T47D (cell line): ENCODE measurements around the gene DLG2.
A peak's percentile ranks its signal among the peaks of the same experiment; 100 is the strongest.
"Not testable (repeated sequence)": the region's sequence is repeated elsewhere in the genome, so short reads cannot be mapped to it uniquely, and the experiment has no call there.

ENCODE experiments used
- DNase-seq, 2 experiments: peaks; one replicate each; pipeline versions ENCODE4 v3.0.0 to v3.0.0-alpha.2; 2011 to 2012; ENCODE audit warnings: low read depth in 1 of 2, low spot score in 1 of 2
- JUND ChIP-seq: IDR thresholded peaks from 2 replicates; pipeline ENCODE4 v1.6.1; 2012; ENCODE audit warnings: low read depth
- in situ Hi-C: cut with HindIII; loops from 2 replicates; pipeline ENCODE4 v1.10.0; 2016; ENCODE audit warnings: low sequenced_read_pairs, low pct_unique_long_range_greater_than_20kb

The DLG2 gene

GRCh38 chr11:85307366-85307765 lies 319.8 kb downstream of the DLG2 start:
- TF ChIP-seq JUND, result no peak

GRCh38 chr11:85301895-85302678 lies 325.1 kb downstream of the DLG2 start:
- no peak for DNase-seq
- in situ Hi-C loops, result no loop called here
- TF ChIP-seq JUND, result no peak

More at GRCh38 chr11:85307366-85307765, 319.8 kb downstream of the DLG2 start:
- no peak for DNase-seq
- in situ Hi-C loops, result no loop called here

GRCh38 chr11:85299258-85299942 lies 327.7 kb downstream of the DLG2 start:
- peak in 1 of 2 experiments; percentile 28 for DNase-seq
- TF ChIP-seq JUND, result no peak
- in situ Hi-C loops, result no loop called here

GRCh38 chr11:85295694-85296271 lies 331.4 kb downstream of the DLG2 start:
- DNase-seq, result no peak
- in situ Hi-C loops, result no loop called here
- TF ChIP-seq JUND, result no peak

- TF ChIP-seq JUND, result no peak
- no peak for DNase-seq
- in situ Hi-C loops, result no loop called here
Measured at GRCh38 chr11:85281550-85281949, 345.6 kb downstream of the DLG2 start.

GRCh38 chr11:85279267-85279666 lies 347.9 kb downstream of the DLG2 start:
- no peak for DNase-seq
- no peak for TF ChIP-seq JUND
- in situ Hi-C loops, result no loop called here

- DNase-seq, result no peak
- in situ Hi-C loops, result no loop called here
- TF ChIP-seq JUND, result no peak
Measured at GRCh38 chr11:85277693-85278092, 349.5 kb downstream of the DLG2 start.

GRCh38 chr11:85276332-85276731 lies 350.8 kb downstream of the DLG2 start:
- TF ChIP-seq JUND, result no peak
- in situ Hi-C loops, result no loop called here

GRCh38 chr11:85270315-85270714 lies 356.8 kb downstream of the DLG2 start:
- DNase-seq, in situ Hi-C loops: not testable (repeated sequence)

More at GRCh38 chr11:85276332-85276731, 350.8 kb downstream of the DLG2 start:
- no peak for DNase-seq

GRCh38 chr11:85269109-85269508 lies 358.0 kb downstream of the DLG2 start:
- TF ChIP-seq JUND, result peak; percentile 74; the same call in 1 of the 2 replicates
- peak in 1 of 2 experiments; percentile 46 for DNase-seq
- in situ Hi-C loops, result no loop called here

- in situ Hi-C loops, result no loop called here
- no peak for DNase-seq
- no peak for TF ChIP-seq JUND
Measured at GRCh38 chr11:85266646-85267045, 360.5 kb downstream of the DLG2 start.

GRCh38 chr11:85263328-85263727 lies 363.8 kb downstream of the DLG2 start:
- in situ Hi-C loops, result no loop called here
- no peak for TF ChIP-seq JUND
- DNase-seq, result peak in 1 of 2 experiments; percentile 6

GRCh38 chr11:85257837-85258236 lies 369.3 kb downstream of the DLG2 start:
- DNase-seq, result no peak
- TF ChIP-seq JUND, result no peak
- in situ Hi-C loops, result no loop called here
